Activated CD4-positive, alpha-beta T cell treated with anti-CD3 and anti-CD28 coated beads, Interleukin-2, amount 50 U/mL, for 16 hours (primary cell): ENCODE results near the gene CLMN.

Experiments
- DNase-seq: peaks from one replicate; pipeline ENCODE4 v3.0.0-alpha.2; 2020

Gene CLMN

DNA sequence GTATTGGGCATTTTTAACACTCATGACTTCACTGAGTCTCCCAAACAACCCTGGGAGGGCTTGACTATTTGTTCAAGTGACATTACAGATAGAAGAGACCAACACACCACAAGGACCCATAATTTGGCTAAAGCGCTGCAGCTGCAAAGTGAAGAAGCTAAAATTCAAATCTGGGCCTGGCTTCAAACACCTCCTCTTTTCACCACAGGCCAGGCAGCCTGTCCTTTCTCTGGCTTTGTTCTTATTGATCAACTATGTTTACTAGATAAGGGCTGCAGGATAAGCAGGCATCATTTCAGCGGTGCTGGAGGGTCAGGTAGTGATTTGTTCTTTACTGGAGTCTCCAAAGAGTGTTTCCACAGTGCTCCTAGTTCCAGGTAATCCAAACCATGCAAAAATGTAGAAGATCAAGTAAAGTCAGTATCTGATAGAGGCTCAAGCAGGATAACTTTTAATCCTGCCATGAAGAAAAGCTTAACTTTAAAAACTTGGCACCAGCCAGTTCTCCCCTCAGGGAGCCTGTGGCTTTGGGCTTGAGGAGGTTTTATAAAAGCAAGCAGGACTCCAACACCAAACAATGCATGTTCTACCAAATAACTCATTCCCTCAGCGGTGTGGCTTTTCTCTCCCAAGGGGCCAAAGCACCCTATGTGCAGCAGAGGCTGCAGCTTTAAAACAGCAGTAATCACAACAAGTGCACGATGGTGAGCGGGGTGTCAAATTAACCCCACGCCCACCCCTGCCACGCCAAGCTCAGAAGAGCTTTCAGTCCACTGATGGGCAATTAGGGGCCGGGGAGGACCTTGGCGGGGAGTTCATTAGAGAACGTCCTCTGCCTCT lies 16.8 kb downstream of the CLMN start:
- no peak for DNase-seq

DNA sequence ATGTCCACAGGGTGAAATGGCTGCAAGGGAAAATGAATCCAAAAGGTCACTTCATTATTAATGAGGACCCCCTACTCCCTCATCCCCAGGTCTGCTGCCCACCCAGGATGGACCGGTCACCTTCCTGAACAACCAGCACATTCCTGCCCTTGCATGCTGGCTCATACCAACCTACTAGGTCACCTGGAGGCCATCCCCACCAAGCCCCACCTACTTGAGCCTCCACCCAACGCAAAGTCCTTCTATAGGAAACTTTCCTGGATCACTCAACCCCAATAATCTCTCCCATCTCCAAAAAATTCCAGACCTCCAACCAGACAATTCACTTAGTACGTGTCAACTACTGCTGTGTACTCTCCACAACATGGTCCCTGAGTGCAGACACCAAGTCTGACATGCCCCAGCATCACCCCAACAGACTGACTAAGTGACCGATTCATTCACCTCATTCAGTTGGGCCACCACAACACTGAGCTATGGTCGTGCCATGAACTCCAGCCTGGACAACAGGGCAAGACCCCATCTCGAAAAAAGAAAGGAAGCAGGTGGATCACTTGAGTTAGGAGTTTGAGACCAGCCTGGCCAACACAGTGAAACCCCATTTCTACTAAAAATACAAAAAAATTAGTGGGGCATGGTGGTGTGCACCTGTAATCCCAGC lies 18.1 kb downstream of the CLMN start:
- DNase-seq, result no peak

GRCh38 chr14:95300697-95301526 lies 18.8 kb downstream of the CLMN start:
- no peak for DNase-seq

- no peak for DNase-seq
These were observed 19.6 kb downstream of the CLMN start for GRCh38 chr14:95300002-95300696.

DNA sequence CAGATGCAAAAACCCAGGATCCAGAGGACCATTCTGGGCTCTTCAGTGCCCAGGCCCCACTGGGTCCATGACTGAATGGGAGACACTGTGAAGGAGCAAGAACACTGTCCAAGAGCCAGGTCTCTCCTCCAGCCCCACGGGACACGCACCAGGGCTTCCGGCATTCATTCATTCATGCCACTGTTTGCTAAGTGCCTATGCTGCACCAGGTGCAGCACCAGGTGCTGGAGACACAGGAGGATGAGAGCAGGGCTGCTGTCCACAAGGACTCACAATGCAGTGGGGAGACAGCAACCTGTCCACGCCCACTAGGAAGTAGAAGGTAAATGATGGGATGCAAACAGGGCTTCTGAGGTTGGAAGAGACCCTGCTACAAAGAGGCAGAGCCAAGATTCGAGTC lies 20.4 kb downstream of the CLMN start:
- no peak for DNase-seq

GRCh38 chr14:95297832-95298231 lies 21.9 kb downstream of the CLMN start:
- DNase-seq, result no peak

DNA sequence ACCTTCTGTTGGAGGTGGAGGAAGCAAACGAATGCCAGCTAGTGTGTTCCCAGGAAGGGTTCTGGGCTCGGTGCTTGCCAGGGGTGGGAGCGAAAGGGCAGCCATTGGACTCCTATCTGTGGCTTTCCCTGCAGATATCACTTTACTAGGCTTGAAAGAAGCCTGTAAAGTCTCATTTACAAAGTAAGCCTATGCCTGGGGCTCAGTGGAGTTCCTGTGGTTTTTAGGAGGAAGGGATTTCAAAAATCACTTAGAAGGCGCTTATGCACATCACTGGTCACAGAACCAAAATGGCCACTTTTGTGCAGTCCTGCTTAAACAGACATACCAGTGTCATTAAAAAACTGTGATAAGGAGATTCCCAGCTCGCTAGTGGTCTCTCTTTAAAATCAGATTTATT lies 22.7 kb downstream of the CLMN start:
- DNase-seq, result no peak

DNA sequence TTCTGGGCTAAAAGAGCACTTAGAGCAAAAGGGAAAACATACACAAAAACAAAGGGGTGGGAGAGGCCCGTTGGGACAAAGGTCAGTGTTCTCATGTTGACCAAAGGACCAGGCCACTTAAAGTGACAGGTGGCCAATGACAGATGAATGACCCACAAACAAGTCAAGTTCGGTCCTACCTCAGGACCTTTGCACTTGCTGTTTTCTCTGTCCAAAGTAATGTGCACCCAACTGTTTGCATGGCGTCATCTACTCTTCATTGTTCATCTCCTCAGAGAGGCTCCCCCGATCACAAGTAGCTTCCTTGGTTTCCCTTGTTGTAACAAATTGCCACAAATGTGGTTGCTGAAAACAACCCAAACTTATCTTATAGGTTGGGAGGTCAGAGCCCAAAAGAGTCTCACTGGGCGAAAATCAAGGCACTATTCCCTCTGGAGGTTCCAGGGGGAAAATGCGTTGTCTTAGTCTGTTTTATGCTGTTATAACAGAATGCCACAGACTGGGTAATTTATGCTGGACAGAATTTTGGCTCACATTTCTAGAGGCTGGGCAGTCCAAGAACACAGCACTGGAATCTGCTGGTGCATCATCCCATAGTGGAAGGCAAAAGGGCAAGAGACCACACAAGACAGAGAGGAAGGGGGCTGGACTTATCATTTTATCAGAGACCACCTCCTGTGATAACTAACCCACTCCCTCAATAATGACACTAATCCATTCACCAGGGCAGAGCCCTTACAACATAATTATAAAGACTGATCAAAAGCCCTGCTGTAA lies 23.9 kb downstream of the CLMN start:
- no peak for DNase-seq

DNA sequence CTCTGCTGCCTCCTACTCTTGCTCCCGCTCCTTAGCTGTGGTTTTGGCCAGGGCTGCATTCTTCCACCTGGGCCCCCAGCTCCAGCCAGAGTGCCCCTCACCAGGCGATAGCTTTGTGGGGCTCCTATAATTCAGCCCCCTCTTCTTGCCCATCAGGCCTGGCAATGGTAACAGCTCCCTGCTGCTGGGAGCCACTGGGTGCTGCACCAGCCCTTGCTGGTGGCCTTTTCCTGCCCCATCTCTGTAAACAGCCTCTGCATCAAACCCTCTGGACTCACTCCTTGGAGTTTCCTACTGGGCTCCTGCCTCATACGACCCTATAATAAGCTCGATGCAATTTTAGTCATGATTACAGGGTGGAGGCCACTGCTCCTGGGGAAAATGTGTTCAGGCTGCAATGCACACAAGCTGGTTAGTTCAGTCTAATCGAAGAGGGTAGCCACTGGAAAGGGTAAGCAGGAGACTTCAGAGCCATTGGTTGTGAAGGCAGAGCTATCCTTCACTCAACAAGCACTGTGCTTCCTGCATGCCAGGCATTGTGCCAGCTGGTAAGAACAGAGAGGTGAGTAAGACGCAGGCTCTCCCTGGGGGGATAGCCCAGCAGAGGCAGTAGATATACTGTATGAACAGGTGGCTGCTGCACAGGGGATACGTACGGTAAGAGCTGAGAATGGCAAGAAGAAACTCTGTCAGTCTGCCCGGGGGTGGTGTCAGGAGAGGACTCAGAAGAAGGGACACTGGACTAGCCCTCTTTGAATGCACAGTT lies 24.7 kb downstream of the CLMN start:
- DNase-seq, result no peak

DNA sequence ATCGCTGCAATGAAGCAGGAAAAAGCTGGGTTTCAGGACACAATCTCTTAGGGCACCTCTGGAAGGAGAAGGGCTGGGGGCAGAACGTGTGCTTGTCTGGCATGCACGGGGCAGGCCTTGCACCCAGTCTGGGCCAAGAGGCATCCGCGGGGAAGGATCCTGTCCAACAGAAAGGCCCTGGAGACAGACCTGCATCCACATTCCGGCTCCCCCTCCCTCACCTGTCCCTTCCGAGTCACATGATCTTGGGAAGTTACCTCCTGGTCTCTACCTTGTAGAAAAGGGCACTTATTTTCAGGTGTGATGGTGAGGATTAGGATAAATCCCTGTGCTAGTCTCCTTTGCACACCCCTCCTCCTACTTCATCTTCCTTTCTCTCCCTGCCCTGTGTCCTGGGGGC lies 25.4 kb downstream of the CLMN start:
- no peak for DNase-seq

GRCh38 chr14:95293449-95293848 lies 26.3 kb downstream of the CLMN start:
- no peak for DNase-seq

DNA sequence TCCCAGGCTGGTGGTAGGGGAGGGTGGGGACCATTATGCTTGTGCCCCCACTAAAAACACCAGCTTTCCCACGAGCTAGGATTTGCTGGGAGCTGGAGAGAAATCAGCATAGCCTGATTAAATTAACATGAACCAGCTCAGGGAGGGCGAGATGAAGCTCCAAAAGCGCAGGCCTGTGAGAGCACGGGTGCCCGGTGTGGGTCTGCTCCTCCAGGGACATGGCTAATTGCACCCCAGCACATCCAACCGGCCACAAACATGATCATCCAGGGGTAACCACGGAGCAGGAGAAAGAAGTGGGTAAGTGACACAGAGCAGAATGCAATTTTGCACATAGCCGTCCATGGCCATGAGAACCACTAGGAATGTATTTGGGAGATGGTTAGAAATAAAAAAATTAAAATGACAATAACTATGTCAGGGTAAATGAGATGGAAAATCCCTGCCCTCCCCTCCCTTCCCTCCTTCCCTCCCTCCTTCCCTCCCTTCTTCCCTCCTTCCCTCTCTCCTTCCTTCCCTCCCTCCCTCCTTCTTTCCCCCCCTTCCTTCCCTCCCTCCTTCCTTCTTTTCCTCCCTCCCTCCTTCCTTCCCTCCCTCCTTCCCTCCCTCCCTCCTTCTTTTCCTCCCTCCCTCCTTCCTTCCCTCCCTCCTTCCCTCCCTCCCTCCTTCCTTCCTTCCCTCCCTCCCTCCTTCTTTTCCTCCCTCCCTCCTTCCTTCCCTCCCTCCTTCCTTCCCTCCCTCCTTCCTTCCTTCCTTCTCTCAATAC lies 26.9 kb downstream of the CLMN start:
- no peak for DNase-seq

DNA sequence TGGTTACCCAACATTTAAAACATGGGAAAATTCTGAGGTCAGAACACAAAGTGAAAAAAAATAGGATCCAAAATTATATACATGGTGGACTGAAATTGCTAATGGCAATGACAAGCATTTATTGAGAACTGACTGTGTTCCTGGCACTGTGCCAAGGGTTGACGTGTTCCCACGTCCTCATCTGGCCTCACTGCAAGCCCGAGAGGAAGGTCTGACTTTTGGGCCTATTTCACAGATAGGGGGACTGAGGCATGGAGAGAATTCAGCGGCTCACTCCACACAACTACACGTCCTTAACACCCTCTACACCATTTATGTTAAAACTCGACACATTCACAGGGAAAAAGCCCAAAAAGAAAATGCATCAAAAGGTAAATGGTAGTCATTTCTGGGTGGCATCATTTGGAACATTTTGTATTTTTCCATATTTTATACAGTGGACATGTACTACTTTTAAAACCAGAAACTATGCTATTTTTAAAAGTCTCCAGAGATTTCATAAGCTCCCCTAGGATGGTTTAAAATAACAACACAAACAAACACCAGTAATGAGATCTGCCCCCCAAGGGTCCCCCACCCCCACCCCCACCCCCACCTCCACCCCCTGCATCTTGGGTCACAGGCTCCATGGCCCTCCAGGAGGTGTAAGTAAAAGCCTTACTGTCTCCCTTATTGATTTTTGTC lies 27.7 kb downstream of the CLMN start:
- no peak for DNase-seq

DNA sequence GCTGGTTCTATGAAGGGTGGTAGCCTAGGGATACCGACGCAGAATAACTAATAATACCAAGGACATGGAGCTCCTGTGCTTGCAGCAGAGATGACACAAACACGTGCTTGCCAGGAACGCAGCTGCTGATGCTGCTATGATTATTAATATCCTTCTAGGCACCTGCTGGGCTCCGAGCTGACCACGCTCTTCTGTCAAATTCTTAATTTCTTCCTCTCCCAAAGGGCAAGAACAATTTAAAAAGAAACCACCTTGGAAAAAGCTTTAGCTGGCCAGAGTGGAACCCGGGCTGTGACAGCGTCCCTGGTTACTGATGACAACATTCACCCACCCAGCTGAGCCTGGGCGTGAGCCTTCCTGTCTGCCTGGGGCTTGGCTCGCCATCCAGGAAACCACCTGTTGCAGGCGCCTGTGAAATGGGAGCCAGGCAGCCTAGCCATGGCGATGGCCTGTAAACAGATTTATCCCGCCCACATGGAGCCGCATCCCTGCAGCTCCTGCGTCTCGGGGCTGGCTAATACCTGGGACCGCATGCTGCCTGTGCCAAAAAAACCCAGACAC lies 28.8 kb downstream of the CLMN start:
- no peak for DNase-seq

DNA sequence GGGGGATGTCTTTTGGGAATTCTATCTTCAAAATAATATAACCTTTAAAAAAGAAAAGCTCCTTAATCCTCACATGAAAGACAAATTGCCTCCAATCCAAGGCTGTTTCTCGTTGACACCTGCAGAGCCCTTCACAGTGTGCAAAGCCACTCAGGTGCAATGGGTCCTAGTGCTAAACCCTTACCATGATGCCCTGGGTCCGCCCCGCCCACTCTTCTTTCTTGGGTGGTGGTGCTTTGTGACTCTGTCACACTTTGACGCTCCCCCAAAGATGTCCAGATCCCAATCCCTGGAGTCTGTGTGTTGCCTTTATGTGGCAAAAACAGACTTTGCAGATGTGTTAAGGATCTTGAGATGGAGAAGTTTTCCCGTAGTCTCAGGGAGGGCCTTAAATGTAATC lies 29.7 kb downstream of the CLMN start:
- no peak for DNase-seq

GRCh38 chr14:95289323-95290010 lies 30.2 kb downstream of the CLMN start:
- DNase-seq, result no peak

GRCh38 chr14:95288672-95289322 lies 30.9 kb downstream of the CLMN start:
- DNase-seq, result no peak

DNA sequence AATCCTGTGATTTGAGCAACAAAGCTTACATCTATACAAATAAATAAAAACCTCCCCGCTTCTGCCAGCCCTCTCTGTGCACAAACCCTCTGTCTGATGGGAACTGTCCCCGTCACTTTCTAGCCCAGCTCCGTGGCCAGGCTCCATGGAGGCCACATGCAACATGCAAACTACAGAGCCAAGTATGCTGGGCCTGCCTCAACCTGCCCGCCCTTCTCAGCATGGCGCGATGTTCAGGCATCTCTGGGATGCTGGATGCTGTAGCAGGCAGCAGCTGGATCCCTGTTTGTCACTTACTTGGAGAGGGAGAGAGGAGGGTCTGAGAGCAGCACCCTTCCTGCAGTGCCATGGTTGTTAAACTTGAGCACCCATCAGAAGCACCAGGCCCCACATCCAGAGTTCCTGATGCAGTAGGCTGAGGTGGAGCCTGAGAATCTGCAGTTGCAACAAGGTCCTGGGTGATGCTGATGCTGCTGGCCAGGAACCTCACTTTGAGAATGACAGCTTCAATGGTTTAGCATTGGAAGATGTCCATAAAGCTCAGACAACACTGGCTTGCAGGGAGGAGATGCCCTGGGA lies 32.4 kb downstream of the CLMN start:
- DNase-seq, result no peak
